Left ventricle myocardium inferior (tissue), 1 donor: Measurements from ENCODE around the gene TMA7. TPM values are rescaled to one million over a fixed set of nuclear protein-coding genes. Genes with fewer than 3 reads are reported as not detected.
"Not testable (repeated sequence)": the region's sequence is repeated elsewhere in the genome, so short reads cannot be mapped to it uniquely, and the experiment has no call there.

Source experiments
- DNase-seq: peaks from one replicate; pipeline ENCODE4 v3.0.0-alpha.2; 2020
- H3K27ac ChIP-seq: fragments of 200-600 bp; replicated peaks from 2 replicates; pipeline ENCODE4 v1.8.0; 2021
- H3K27me3 ChIP-seq: fragments of 200-600 bp; 2 replicates; pipeline ENCODE4 v1.8.0; 2021; ENCODE audit warnings: low read depth
- H3K36me3 ChIP-seq: fragments of 200-600 bp; 2 replicates; pipeline ENCODE4 v1.8.0; 2021
- H3K4me1 ChIP-seq: fragments of 200-600 bp; 2 replicates; pipeline ENCODE4 v1.8.0; 2021
- H3K4me3 ChIP-seq: fragments of 200-600 bp; 2 replicates; pipeline ENCODE4 v1.8.0; 2021; ENCODE audit warnings: mild to moderate bottlenecking, moderate library complexity
- H3K9me3 ChIP-seq: fragments of 200-600 bp; replicated peaks from 2 replicates; pipeline ENCODE4 v1.8.0; 2021
- intact Hi-C: fragments of 100-400 bp; cut with micrococcal nuclease; formaldehyde crosslinking; loops from one replicate; pipeline ENCODE4 v1.11.0; 2022
- total RNA-seq: library from RNA; stranded (reverse); fragmentation: NEBNext Ultra II Directional; extraction: Animal tissue kit (Norgen Biotek cat#: 25700); gene quantifications from one replicate; pipeline ENCODE4 v1.2.1, GENCODE V29; 2021
- TF ChIP-seq, protein P1 (sequence below): fragments of 200-600 bp; IDR thresholded peaks from 2 replicates; pipeline ENCODE4 v1.8.0; 2021; ENCODE audit warnings: antibody characterized with exemption, mild to moderate bottlenecking, borderline replicate concordance
- donor health status: DM: no; HTN: yes; CAD: no; lungs with severe emphysema.

The TMA7 gene
- total RNA-seq, 1 donor from 2014 or later, result 258 TPM

DNA sequence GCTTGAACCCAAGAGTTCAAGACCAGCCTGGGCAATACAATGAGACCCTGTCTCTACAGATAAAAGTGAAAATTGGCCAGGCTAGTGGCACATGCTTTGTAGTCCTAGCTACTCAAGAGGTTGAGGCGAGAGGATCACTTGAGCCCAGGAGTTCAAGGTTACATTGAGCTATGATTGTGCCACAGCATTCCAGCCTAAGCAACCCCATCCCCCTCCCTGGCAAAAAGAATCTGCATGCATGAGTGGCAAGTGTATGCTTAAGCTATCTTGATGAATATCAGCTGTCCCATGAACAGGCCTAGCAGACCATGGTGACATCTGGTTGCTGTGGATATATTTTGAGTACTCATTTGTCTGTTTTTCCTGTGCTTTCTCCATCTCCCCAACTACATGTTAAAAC lies 11.2 kb downstream of the TMA7 start:
- Histone ChIP-seq H3K4me1 (peaks cover 21% of the 10 kb centered on the region), H3K27ac (no peak overlapping the region), H3K4me3 (no peak overlapping the region), H3K36me3 (peaks cover 53% of the 10 kb centered on the region), H3K27me3 (no peaks in the 10 kb centered on the region), H3K9me3 (no peaks in the 10 kb centered on the region)
- DNase-seq, result no peak
- TF ChIP-seq, protein P1, sequence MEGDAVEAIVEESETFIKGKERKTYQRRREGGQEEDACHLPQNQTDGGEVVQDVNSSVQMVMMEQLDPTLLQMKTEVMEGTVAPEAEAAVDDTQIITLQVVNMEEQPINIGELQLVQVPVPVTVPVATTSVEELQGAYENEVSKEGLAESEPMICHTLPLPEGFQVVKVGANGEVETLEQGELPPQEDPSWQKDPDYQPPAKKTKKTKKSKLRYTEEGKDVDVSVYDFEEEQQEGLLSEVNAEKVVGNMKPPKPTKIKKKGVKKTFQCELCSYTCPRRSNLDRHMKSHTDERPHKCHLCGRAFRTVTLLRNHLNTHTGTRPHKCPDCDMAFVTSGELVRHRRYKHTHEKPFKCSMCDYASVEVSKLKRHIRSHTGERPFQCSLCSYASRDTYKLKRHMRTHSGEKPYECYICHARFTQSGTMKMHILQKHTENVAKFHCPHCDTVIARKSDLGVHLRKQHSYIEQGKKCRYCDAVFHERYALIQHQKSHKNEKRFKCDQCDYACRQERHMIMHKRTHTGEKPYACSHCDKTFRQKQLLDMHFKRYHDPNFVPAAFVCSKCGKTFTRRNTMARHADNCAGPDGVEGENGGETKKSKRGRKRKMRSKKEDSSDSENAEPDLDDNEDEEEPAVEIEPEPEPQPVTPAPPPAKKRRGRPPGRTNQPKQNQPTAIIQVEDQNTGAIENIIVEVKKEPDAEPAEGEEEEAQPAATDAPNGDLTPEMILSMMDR, result no peak
- intact Hi-C loops, result no loop called here

GRCh38 chr3:48456456-48456855 lies 16.4 kb downstream of the TMA7 start:
- no peaks in the 10 kb centered on the region for H3K4me1 ChIP-seq
- no peaks in the 10 kb centered on the region for H3K27me3 ChIP-seq
- no peak for DNase-seq
- no peak overlapping the region for H3K4me3 ChIP-seq
- intact Hi-C loops, result no loop called here
- TF ChIP-seq, protein P1, result no peak
- no peak overlapping the region for H3K27ac ChIP-seq
- H3K36me3 ChIP-seq, result peaks cover 96% of the 10 kb centered on the region
- H3K9me3 ChIP-seq, result no peaks in the 10 kb centered on the region

GRCh38 chr3:48459331-48459730 lies 19.3 kb downstream of the TMA7 start:
- H3K4me1 ChIP-seq, result no peaks in the 10 kb centered on the region
- peaks cover 69% of the 10 kb centered on the region for H3K36me3 ChIP-seq
- no peak overlapping the region for H3K27ac ChIP-seq
- H3K4me3 ChIP-seq, result no peak overlapping the region
- intact Hi-C loops, result no loop called here
- no peaks in the 10 kb centered on the region for H3K9me3 ChIP-seq
- no peaks in the 10 kb centered on the region for H3K27me3 ChIP-seq
- TF ChIP-seq, protein P1, result no peak
- DNase-seq, result no peak

DNA sequence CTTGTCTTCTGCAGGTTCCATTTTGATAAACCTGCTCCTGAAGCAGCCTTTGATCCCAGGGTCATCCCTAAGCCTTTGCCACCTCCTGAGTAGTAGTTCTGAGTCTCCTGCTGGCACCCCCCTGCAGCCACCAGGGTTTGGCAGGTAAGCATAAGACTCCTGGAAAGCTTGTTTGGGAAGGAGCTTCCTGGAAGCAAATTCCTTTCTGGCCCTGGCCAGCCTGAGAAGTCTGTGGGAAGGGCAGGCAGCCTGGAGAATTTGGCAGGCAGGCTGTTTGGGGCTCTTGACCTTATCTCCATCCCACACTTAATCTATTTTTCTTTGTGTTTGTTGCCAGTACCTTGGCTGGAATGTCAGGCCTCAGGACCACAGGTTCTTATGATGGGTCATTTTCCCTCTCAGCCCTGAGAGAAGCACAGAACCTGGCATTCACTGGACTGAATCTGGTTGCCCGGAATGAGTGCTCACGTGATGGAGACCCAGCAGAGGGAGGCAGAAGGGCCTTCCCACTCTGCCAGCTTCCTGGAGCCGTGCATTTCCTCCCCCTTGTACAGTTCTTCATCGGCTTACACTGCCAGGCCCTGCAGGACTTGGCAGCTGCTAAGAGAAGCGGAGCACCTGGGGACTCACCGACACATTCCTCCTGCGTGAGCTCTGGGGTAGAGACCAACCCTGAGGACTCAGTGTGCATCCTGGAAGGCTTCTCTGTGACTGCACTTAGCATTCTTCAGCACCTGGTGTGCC lies 19.9 kb downstream of the TMA7 start:
- intact Hi-C loops, result loop anchor here (10.0 kb wide), 1 partner anchor 85 kb away; no protein-coding TSS in a partner anchor
- peaks cover 63% of the 10 kb centered on the region for H3K36me3 ChIP-seq
- no peak for DNase-seq

DNA sequence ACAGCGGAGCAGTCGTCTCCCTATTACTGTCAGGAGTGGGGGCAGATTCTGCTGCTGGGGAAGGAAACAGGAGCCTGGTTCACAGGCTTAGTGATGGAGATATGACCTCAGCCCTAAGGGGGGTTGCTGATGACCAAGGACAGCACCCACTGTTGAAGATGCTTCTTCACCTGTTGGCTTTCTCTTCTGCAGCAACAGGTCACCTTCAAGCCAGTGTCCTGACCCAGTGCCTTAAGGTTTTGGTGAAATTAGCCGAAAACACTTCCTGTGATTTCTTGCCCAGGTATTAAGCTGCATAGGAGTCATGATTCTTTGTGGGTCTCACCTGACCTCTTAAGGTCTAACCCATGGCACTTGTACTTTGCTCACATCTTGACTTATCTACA lies 20.5 kb downstream of the TMA7 start:
- intact Hi-C loops, result loop anchor here (10.0 kb wide), 1 partner anchor 84 kb away; no protein-coding TSS in a partner anchor
- H3K4me3 ChIP-seq, result no peak overlapping the region
- no peak overlapping the region for H3K27ac ChIP-seq
- peaks cover 11% of the 10 kb centered on the region for H3K4me1 ChIP-seq
- TF ChIP-seq, protein P1, result no peak
- H3K36me3 ChIP-seq, result peaks cover 57% of the 10 kb centered on the region
- DNase-seq, result no peak
- H3K27me3 ChIP-seq, result no peaks in the 10 kb centered on the region
- no peaks in the 10 kb centered on the region for H3K9me3 ChIP-seq

More for the DNA sequence above, 19.9 kb downstream of the TMA7 start:
- Histone ChIP-seq H3K4me1 (peaks cover 6% of the 10 kb centered on the region), H3K9me3 (no peaks in the 10 kb centered on the region), H3K4me3 (no peak overlapping the region), H3K27ac (no peak overlapping the region), H3K27me3 (no peaks in the 10 kb centered on the region)
- TF ChIP-seq, protein P1, result no peak

- H3K27ac ChIP-seq, DNase-seq, H3K27me3 ChIP-seq, H3K4me3 ChIP-seq, H3K9me3 ChIP-seq: not testable (repeated sequence)
- intact Hi-C loops, result loop anchor here (10.0 kb wide), 1 partner anchor 83 kb away; no protein-coding TSS in a partner anchor
- peaks cover 24% of the 10 kb centered on the region for H3K4me1 ChIP-seq
- H3K36me3 ChIP-seq, result peaks cover 44% of the 10 kb centered on the region
Observed at GRCh38 chr3:48461767-48462166, 21.7 kb downstream of the TMA7 start.
